ENCODE measurements around the gene PAPPA. TPM values are rescaled to one million over a fixed set of nuclear protein-coding genes. Genes with fewer than 3 reads are reported as not detected.

PAPPA gene
- total RNA-seq, 1 donor from 2014 or later, result 1.3 TPM

- TF ChIP-seq CTCF (IDR thresholded peaks at IDR 0.05; ENCODE audit: insufficient read depth, low read length, severe bottlenecking), result no peak
- FAIRE-seq, result no peak
These were observed 30.4 kb upstream of the PAPPA start for GRCh38 chr9:116123171-116123570.

GRCh38 chr9:116124472-116125040 is 29.0 kb upstream of the PAPPA start:
- no peaks in the 10 kb centered on the region for H3K27me3 ChIP-seq (ENCODE audit: control insufficient read depth, insufficient read depth, low read length)
- H3K36me3 ChIP-seq (ENCODE audit: control insufficient read depth, insufficient read depth, low read length), result no peaks in the 10 kb centered on the region
- no peak overlapping the region for H3K4me3 ChIP-seq (ENCODE audit: low read depth, low read length)
- no peak for TF ChIP-seq CTCF (IDR thresholded peaks at IDR 0.05; ENCODE audit: insufficient read depth, low read length, severe bottlenecking)
- FAIRE-seq (no peak), DNase-seq (ENCODE audit: low read depth) (peak; percentile 80)

More at GRCh38 chr9:116123171-116123570, 30.4 kb upstream of the PAPPA start:
- no peaks in the 10 kb centered on the region for H3K36me3 ChIP-seq (ENCODE audit: control insufficient read depth, insufficient read depth, low read length)
- H3K27me3 ChIP-seq (ENCODE audit: control insufficient read depth, insufficient read depth, low read length), result no peaks in the 10 kb centered on the region
- no peak for DNase-seq (ENCODE audit: low read depth)
- H3K4me3 ChIP-seq (ENCODE audit: low read depth, low read length), result no peak overlapping the region

GRCh38 chr9:116133163-116133562 is 20.4 kb upstream of the PAPPA start:
- no peaks in the 10 kb centered on the region for H3K27me3 ChIP-seq (ENCODE audit: control insufficient read depth, insufficient read depth, low read length)

GRCh38 chr9:116134975-116135374 is 18.6 kb upstream of the PAPPA start:
- DNase-seq (ENCODE audit: low read depth), result no peak
- FAIRE-seq, result no peak
- no peaks in the 10 kb centered on the region for H3K36me3 ChIP-seq (ENCODE audit: control insufficient read depth, insufficient read depth, low read length)
- no peaks in the 10 kb centered on the region for H3K27me3 ChIP-seq (ENCODE audit: control insufficient read depth, insufficient read depth, low read length)
- no peak for TF ChIP-seq CTCF (IDR thresholded peaks at IDR 0.05; ENCODE audit: insufficient read depth, low read length, severe bottlenecking)
- H3K4me3 ChIP-seq (ENCODE audit: low read depth, low read length), result no peak overlapping the region

More at GRCh38 chr9:116133163-116133562, 20.4 kb upstream of the PAPPA start:
- no peak for TF ChIP-seq CTCF (IDR thresholded peaks at IDR 0.05; ENCODE audit: insufficient read depth, low read length, severe bottlenecking)
- DNase-seq (ENCODE audit: low read depth) (no peak), FAIRE-seq (no peak)
- Histone ChIP-seq H3K4me3 (ENCODE audit: low read depth, low read length) (no peak overlapping the region), H3K36me3 (ENCODE audit: control insufficient read depth, insufficient read depth, low read length) (no peaks in the 10 kb centered on the region)

GRCh38 chr9:116137010-116137409 is 16.6 kb upstream of the PAPPA start:
- Histone ChIP-seq H3K36me3 (ENCODE audit: control insufficient read depth, insufficient read depth, low read length) (no peaks in the 10 kb centered on the region), H3K4me3 (ENCODE audit: low read depth, low read length) (no peak overlapping the region), H3K27me3 (ENCODE audit: control insufficient read depth, insufficient read depth, low read length) (no peaks in the 10 kb centered on the region)
- no peak for TF ChIP-seq CTCF (IDR thresholded peaks at IDR 0.05; ENCODE audit: insufficient read depth, low read length, severe bottlenecking)
- FAIRE-seq, result no peak
- DNase-seq (ENCODE audit: low read depth), result no peak

GRCh38 chr9:116137581-116137980 is 16.0 kb upstream of the PAPPA start:
- DNase-seq (ENCODE audit: low read depth) (no peak), FAIRE-seq (peak; percentile 40)
- TF ChIP-seq CTCF (IDR thresholded peaks at IDR 0.05; ENCODE audit: insufficient read depth, low read length, severe bottlenecking), result no peak
- no peaks in the 10 kb centered on the region for H3K36me3 ChIP-seq (ENCODE audit: control insufficient read depth, insufficient read depth, low read length)
- H3K27me3 ChIP-seq (ENCODE audit: control insufficient read depth, insufficient read depth, low read length), result no peaks in the 10 kb centered on the region
- no peak overlapping the region for H3K4me3 ChIP-seq (ENCODE audit: low read depth, low read length)
